ENCODE results near the gene ITGA4.
"Not testable (repeated sequence)": the region's sequence is repeated elsewhere in the genome, so short reads cannot be mapped to it uniquely, and the experiment has no call there.

ITGA4 gene

GRCh38 chr2:181440344-181440743 is 16.8 kb upstream of the ITGA4 start:
- ChIA-PET CTCF (no interaction called here), POLR2A (no interaction called here)
- TF ChIP-seq CTCF (IDR thresholded peaks at IDR 0.05; ENCODE audit: insufficient read depth, low read length, missing control alignments): no peak
- no peak overlapping the region for H3K4me3 ChIP-seq (ENCODE audit: low read depth, low read length)
- DNase-seq (ENCODE audit: low read depth, low spot score): no peak

GRCh38 chr2:181440919-181441318 is 16.3 kb upstream of the ITGA4 start:
- ChIA-PET CTCF (interaction anchor here (1.0 kb wide), 1 partner anchor 25 kb away, joined by 4 read pairs; no protein-coding TSS in a partner anchor), POLR2A (no interaction called here)
- no peak overlapping the region for H3K4me3 ChIP-seq (ENCODE audit: low read depth, low read length)
- DNase-seq (ENCODE audit: low read depth, low spot score): no peak
- no peak for TF ChIP-seq CTCF (IDR thresholded peaks at IDR 0.05; ENCODE audit: insufficient read depth, low read length, missing control alignments)

- H3K4me3 ChIP-seq (ENCODE audit: low read depth, low read length): no peak overlapping the region
- DNase-seq (ENCODE audit: low read depth, low spot score): no peak
- CTCF ChIA-PET: interaction anchor here (0.8 to 1.0 kb wide), 2 partner anchors 15 to 25 kb away, joined by 4 read pairs; no protein-coding TSS in a partner anchor
- POLR2A ChIA-PET: no interaction called here
- TF ChIP-seq CTCF (IDR thresholded peaks at IDR 0.05; ENCODE audit: insufficient read depth, low read length, missing control alignments): no peak
Measured at GRCh38 chr2:181441670-181442069, 15.5 kb upstream of the ITGA4 start.

GRCh38 chr2:181444654-181445053 is 12.5 kb upstream of the ITGA4 start:
- H3K4me3 ChIP-seq (ENCODE audit: low read depth, low read length): no peak overlapping the region
- no peak for TF ChIP-seq CTCF (IDR thresholded peaks at IDR 0.05; ENCODE audit: insufficient read depth, low read length, missing control alignments)
- ChIA-PET POLR2A (no interaction called here), CTCF (interaction anchor here (1.2 kb wide), 1 partner anchor 13 kb away, joined by 6 read pairs; the partner anchor contains the start of gene ITGA4)
- DNase-seq (ENCODE audit: low read depth, low spot score): no peak

- no peak overlapping the region for H3K4me3 ChIP-seq (ENCODE audit: low read depth, low read length)
- no peak for DNase-seq (ENCODE audit: low read depth, low spot score)
- POLR2A ChIA-PET: no interaction called here
- no peak for TF ChIP-seq CTCF (IDR thresholded peaks at IDR 0.05; ENCODE audit: insufficient read depth, low read length, missing control alignments)
- CTCF ChIA-PET: interaction anchor here (1.8 kb wide), 1 partner anchor 10 kb away, joined by 8 read pairs; the partner anchor contains the start of gene ITGA4
Measured at GRCh38 chr2:181446985-181447384, 10.2 kb upstream of the ITGA4 start.

GRCh38 chr2:181449278-181449677 is 7.9 kb upstream of the ITGA4 start:
- H3K4me3 ChIP-seq (ENCODE audit: low read depth, low read length); CTCF ChIA-PET; DNase-seq (ENCODE audit: low read depth, low spot score); POLR2A ChIA-PET: not testable (repeated sequence)

GRCh38 chr2:181454686-181455450 is 2.3 kb upstream of the ITGA4 start:
- no peak for TF ChIP-seq CTCF (IDR thresholded peaks at IDR 0.05; ENCODE audit: insufficient read depth, low read length, missing control alignments)
- ChIA-PET POLR2A (no interaction called here), CTCF (interaction anchor here (1.1 to 2.8 kb wide), 3 partner anchors 12 to 344 kb away, joined by 3 to 15 read pairs (median 3); no protein-coding TSS in a partner anchor)
- H3K4me3 ChIP-seq (ENCODE audit: low read depth, low read length): no peak overlapping the region
- DNase-seq (ENCODE audit: low read depth, low spot score): no peak
